Measurements from ENCODE around the gene ACP4.
"Not testable (repeated sequence)": the region's sequence is repeated elsewhere in the genome, so short reads cannot be mapped to it uniquely, and the experiment has no call there.

ACP4 gene

GRCh38 chr19:50776131-50776530, 14.1 kb upstream of the ACP4 start:
- DNase-seq (ENCODE audit: low spot score), result no peak

- DNase-seq (ENCODE audit: low spot score), result no peak
Observed at GRCh38 chr19:50777261-50777660, 13.0 kb upstream of the ACP4 start.

GRCh38 chr19:50777830-50778303, 12.3 kb upstream of the ACP4 start:
- no peak for DNase-seq (ENCODE audit: low spot score)

GRCh38 chr19:50778906-50779430, 11.2 kb upstream of the ACP4 start:
- no peak for DNase-seq (ENCODE audit: low spot score)

- DNase-seq (ENCODE audit: low spot score), result peak; percentile 46
Observed at GRCh38 chr19:50779504-50780457, 10.4 kb upstream of the ACP4 start.

GRCh38 chr19:50780753-50781435, 9.3 kb upstream of the ACP4 start:
- no peak for DNase-seq (ENCODE audit: low spot score)

GRCh38 chr19:50783848-50784152, 6.4 kb upstream of the ACP4 start:
- DNase-seq (ENCODE audit: low spot score), result not testable (repeated sequence)

- no peak for DNase-seq (ENCODE audit: low spot score)
Observed at GRCh38 chr19:50784710-50785109, 5.5 kb upstream of the ACP4 start.

GRCh38 chr19:50785329-50785728, 4.9 kb upstream of the ACP4 start:
- DNase-seq (ENCODE audit: low spot score), result no peak

GRCh38 chr19:50790922-50791467, 780 bp downstream of the ACP4 start:
- DNase-seq (ENCODE audit: low spot score), result no peak

GRCh38 chr19:50791594-50792271, 1.5 kb downstream of the ACP4 start:
- DNase-seq (ENCODE audit: low spot score), result no peak

GRCh38 chr19:50792272-50793250, 2.3 kb downstream of the ACP4 start:
- no peak for DNase-seq (ENCODE audit: low spot score)

- DNase-seq (ENCODE audit: low spot score), result no peak
Observed at GRCh38 chr19:50793558-50794065, 3.4 kb downstream of the ACP4 start.

- DNase-seq (ENCODE audit: low spot score), result peak; percentile 38
Observed at GRCh38 chr19:50794074-50794875, 4.1 kb downstream of the ACP4 start.

- DNase-seq (ENCODE audit: low spot score), result no peak
Observed at GRCh38 chr19:50794876-50795663, 4.9 kb downstream of the ACP4 start.

GRCh38 chr19:50795664-50796073, 5.5 kb downstream of the ACP4 start:
- DNase-seq (ENCODE audit: low spot score), result no peak

GRCh38 chr19:50796128-50796633, 6.0 kb downstream of the ACP4 start:
- no peak for DNase-seq (ENCODE audit: low spot score)

GRCh38 chr19:50796634-50797428, 6.6 kb downstream of the ACP4 start:
- DNase-seq (ENCODE audit: low spot score), result no peak
